Common myeloid progenitor, CD34-positive (primary cell): ENCODE measurements around the gene TFR2.

ENCODE experiments used
- CTCF ChIA-PET: fragments of 350-600 bp; sonication (Branson Sonifier 250); formaldehyde crosslinking; loops from one replicate; lab custom pipeline; 2021; ENCODE audit warnings: antibody characterized with exemption; lab: Charles Lee
- POLR2A ChIA-PET: fragments of 350-600 bp; sonication (Branson Sonifier 250); formaldehyde crosslinking; loops from one replicate; lab custom pipeline; 2021; ENCODE audit warnings: antibody characterized with exemption; lab: Charles Lee
- DNase-seq, 3 donors: peaks; one replicate each; pipeline versions ENCODE4 v3.0.0 to v3.0.0-alpha.2; 2013
- H3K27ac ChIP-seq, 2 experiments: 1 replicate in 1 of 2; 2 replicates in 1 of 2; pipeline ENCODE4 v1.7.0; 2013; ENCODE audit warnings: inconsistent platforms in 2 of 2, low read length in 2 of 2, mild to moderate bottlenecking in 2 of 2, low read depth in 1 of 2, moderate library complexity in 1 of 2; ENCODE audit not compliant: severe bottlenecking in 2 of 2, insufficient read depth in 1 of 2, poor library complexity in 1 of 2
- H3K27me3 ChIP-seq, 5 experiments: replicated peaks in 2 of 5; 1 replicate in 3 of 5; 2 replicates in 2 of 5; pipeline versions ENCODE4 v1.6.1 to v1.7.0; 2013; ENCODE audit warnings: low read length in 4 of 5, mild to moderate bottlenecking in 2 of 5, moderate library complexity in 2 of 5, inconsistent platforms in 1 of 5; ENCODE audit not compliant: insufficient read depth in 5 of 5, control insufficient read depth in 4 of 5
- H3K36me3 ChIP-seq, 4 experiments: 1 replicate in 2 of 4; 2 replicates in 2 of 4; pipeline versions ENCODE4 v1.6.1 to v1.7.0; 2013; ENCODE audit warnings: low read length in 3 of 4, control low read depth in 1 of 4, mild to moderate bottlenecking in 1 of 4; ENCODE audit not compliant: control insufficient read depth in 4 of 4, insufficient read depth in 4 of 4
- H3K4me1 ChIP-seq, 4 experiments: 1 replicate in 3 of 4; 2 replicates in 1 of 4; pipeline versions ENCODE4 v1.6.1 to v1.7.1; 2013; ENCODE audit warnings: low read length in 3 of 4, mild to moderate bottlenecking in 3 of 4, control low read depth in 1 of 4, inconsistent platforms in 1 of 4, moderate library complexity in 1 of 4; ENCODE audit not compliant: control insufficient read depth in 4 of 4, insufficient read depth in 4 of 4; ENCODE audit errors: control extremely low read depth in 1 of 4
- H3K4me3 ChIP-seq, 7 experiments: 1 replicate in 4 of 7; 2 replicates in 3 of 7; pipeline versions ENCODE4 v1.5.1 to v1.7.0; 2013; ENCODE audit warnings: mild to moderate bottlenecking in 7 of 7, low read length in 6 of 7, moderate library complexity in 6 of 7, inconsistent platforms in 2 of 7, low read depth in 2 of 7, control low read depth in 1 of 7; ENCODE audit not compliant: insufficient read depth in 4 of 7, control insufficient read depth in 1 of 7; ENCODE audit errors: extremely low read depth in 1 of 7
- H3K9me3 ChIP-seq, 5 experiments: 1 replicate in 4 of 5; 2 replicates in 1 of 5; pipeline versions ENCODE4 v1.6.1 to v1.7.1; 2013; ENCODE audit warnings: low read length in 4 of 5, mild to moderate bottlenecking in 2 of 5, inconsistent platforms in 1 of 5, low read depth in 1 of 5, moderate library complexity in 1 of 5; ENCODE audit not compliant: control insufficient read depth in 4 of 5, insufficient read depth in 2 of 5; ENCODE audit errors: control extremely low read depth in 1 of 5
- WGBS: methylation state at CpG from one replicate; pipeline ENCODE4 v1.1.5; 2013; ENCODE audit not compliant: insufficient coverage; 5-methylcytosine and 5-hydroxymethylcytosine counted together

The TFR2 gene

GRCh38 chr7:100604028-100604975 is 37.0 kb downstream of the TFR2 start:
- under 1% methylated on average over 41 of the region's 70 CpGs for WGBS
- H3K4me1 ChIP-seq: peaks cover 0 to 28% (median 24%) of the 10 kb centered on the region in 4 experiments
- H3K27ac ChIP-seq: peak overlapping the region in 1 of 2 experiments; percentile 25
- H3K36me3 ChIP-seq: no peaks in the 10 kb centered on the region
- H3K27me3 ChIP-seq: peaks cover 0 to 15% (median 7%) of the 10 kb centered on the region in 5 experiments
- peak; percentile 67 to 74 (median 70) for DNase-seq
- CTCF ChIA-PET: interaction anchor here (0.5 to 1.9 kb wide), 9 partner anchors 9 to 369 kb away, joined by 3 to 7 read pairs (median 4); partner anchors contain the start of gene GNB2
- no peaks in the 10 kb centered on the region for H3K9me3 ChIP-seq
- peak overlapping the region; percentile 29 to 83 (median 67) for H3K4me3 ChIP-seq
- POLR2A ChIA-PET: interaction anchor here (0.5 kb wide), 1 partner anchor 269 kb away, joined by 7 read pairs; no protein-coding TSS in a partner anchor

- Histone ChIP-seq H3K27me3 (peaks cover 0 to 15% (median 7%) of the 10 kb centered on the region in 5 experiments), H3K9me3 (no peaks in the 10 kb centered on the region), H3K36me3 (no peaks in the 10 kb centered on the region), H3K4me3 (peak overlapping the region; percentile 15 to 78 (median 36)), H3K27ac (no peak overlapping the region), H3K4me1 (peaks cover 0 to 28% (median 24%) of the 10 kb centered on the region in 4 experiments)
- POLR2A ChIA-PET: interaction anchor here (0.5 kb wide), 1 partner anchor 270 kb away, joined by 7 read pairs; no protein-coding TSS in a partner anchor
- WGBS: 30% methylated on average over 10 of the region's 10 CpGs
- DNase-seq: peak in 1 of 3 donors; percentile 31
- CTCF ChIA-PET: interaction anchor here (0.7 to 1.9 kb wide), 6 partner anchors 9 to 89 kb away, joined by 3 to 7 read pairs (median 4); partner anchors contain the start of genes GNB2 and MOSPD3
These were observed 37.7 kb downstream of the TFR2 start for GRCh38 chr7:100603726-100604027.

- ChIA-PET POLR2A (interaction anchor here (0.5 kb wide), 1 partner anchor 270 kb away, joined by 7 read pairs; no protein-coding TSS in a partner anchor), CTCF (interaction anchor here (0.7 to 1.9 kb wide), 10 partner anchors 9 to 135 kb away, joined by 3 to 7 read pairs (median 4); partner anchors contain the start of genes FBXO24, GNB2 and MOSPD3)
- no peak overlapping the region for H3K27ac ChIP-seq
- peak overlapping the region in 2 of 7 experiments; percentile 21 to 78 for H3K4me3 ChIP-seq
- WGBS: 98% methylated on average over 9 of the region's 21 CpGs
- DNase-seq: no peak
- H3K4me1 ChIP-seq: peaks cover 0 to 29% (median 28%) of the 10 kb centered on the region in 4 experiments
- no peaks in the 10 kb centered on the region for H3K9me3 ChIP-seq
- H3K36me3 ChIP-seq: no peaks in the 10 kb centered on the region
- peaks cover 0 to 15% (median 7%) of the 10 kb centered on the region in 5 experiments for H3K27me3 ChIP-seq
These were observed 38.2 kb downstream of the TFR2 start for GRCh38 chr7:100602889-100603725.

- H3K9me3 ChIP-seq: no peaks in the 10 kb centered on the region
- no peaks in the 10 kb centered on the region for H3K36me3 ChIP-seq
- ChIA-PET POLR2A (interaction anchor here (0.5 kb wide), 1 partner anchor 46 kb away, joined by 5 read pairs; no protein-coding TSS in a partner anchor), CTCF (no interaction called here)
- no peak overlapping the region for H3K27ac ChIP-seq
- DNase-seq: no peak
- peaks cover 0 to 8% (median 2%) of the 10 kb centered on the region in 5 experiments for H3K27me3 ChIP-seq
- peaks cover 0 to 26% (median 24%) of the 10 kb centered on the region in 4 experiments for H3K4me1 ChIP-seq
- 81% methylated on average over 7 of the region's 9 CpGs for WGBS
- no peak overlapping the region for H3K4me3 ChIP-seq
These were observed 40.7 kb downstream of the TFR2 start for GRCh38 chr7:100600730-100601038.

GRCh38 chr7:100599911-100600729 is 41.2 kb downstream of the TFR2 start:
- H3K4me3 ChIP-seq: no peak overlapping the region
- H3K27ac ChIP-seq: no peak overlapping the region
- no peaks in the 10 kb centered on the region for H3K36me3 ChIP-seq
- H3K9me3 ChIP-seq: no peaks in the 10 kb centered on the region
- ChIA-PET POLR2A (no interaction called here), CTCF (interaction anchor here (1.2 to 3.4 kb wide), 3 partner anchors 11 to 103 kb away, joined by 3 to 24 read pairs (median 4); no protein-coding TSS in a partner anchor)
- peaks cover 0 to 20% (median 18%) of the 10 kb centered on the region in 4 experiments for H3K4me1 ChIP-seq
- 87% methylated on average over 13 of the region's 18 CpGs for WGBS
- H3K27me3 ChIP-seq: peaks cover 0 to 2% (median 1%) of the 10 kb centered on the region in 5 experiments
- no peak for DNase-seq

GRCh38 chr7:100598425-100598824 is 42.9 kb downstream of the TFR2 start:
- POLR2A ChIA-PET: interaction anchor here (0.6 kb wide), 1 partner anchor 183 kb away, joined by 3 read pairs; no protein-coding TSS in a partner anchor

More at GRCh38 chr7:100598425-100598824, 42.9 kb downstream of the TFR2 start:
- Histone ChIP-seq H3K27me3 (no peaks in the 10 kb centered on the region), H3K4me1 (peaks cover 0 to 6% (median 4%) of the 10 kb centered on the region in 4 experiments), H3K9me3 (no peaks in the 10 kb centered on the region), H3K27ac (no peak overlapping the region), H3K4me3 (no peak overlapping the region), H3K36me3 (no peaks in the 10 kb centered on the region)
- DNase-seq: peak in 2 of 3 donors; percentile 50 to 57
- CTCF ChIA-PET: interaction anchor here (0.7 to 3.4 kb wide), 5 partner anchors 10 to 34 kb away, joined by 3 to 24 read pairs (median 4); no protein-coding TSS in a partner anchor
- WGBS: 86% methylated on average over 1 of the region's 4 CpGs
